Stimulated activated CD4-positive, alpha-beta T cell treated with anti-CD3 and anti-CD28 coated beads, Interleukin-15, amount 100 ng/mL, for 48 hours (primary cell): ENCODE measurements around the gene HSPA8.

Source experiments
- DNase-seq, 2 donors: peaks; one replicate each; pipeline ENCODE4 v3.0.0-alpha.2; 2020; ENCODE audit warnings: low read depth in 2 of 2

HSPA8 gene

DNA sequence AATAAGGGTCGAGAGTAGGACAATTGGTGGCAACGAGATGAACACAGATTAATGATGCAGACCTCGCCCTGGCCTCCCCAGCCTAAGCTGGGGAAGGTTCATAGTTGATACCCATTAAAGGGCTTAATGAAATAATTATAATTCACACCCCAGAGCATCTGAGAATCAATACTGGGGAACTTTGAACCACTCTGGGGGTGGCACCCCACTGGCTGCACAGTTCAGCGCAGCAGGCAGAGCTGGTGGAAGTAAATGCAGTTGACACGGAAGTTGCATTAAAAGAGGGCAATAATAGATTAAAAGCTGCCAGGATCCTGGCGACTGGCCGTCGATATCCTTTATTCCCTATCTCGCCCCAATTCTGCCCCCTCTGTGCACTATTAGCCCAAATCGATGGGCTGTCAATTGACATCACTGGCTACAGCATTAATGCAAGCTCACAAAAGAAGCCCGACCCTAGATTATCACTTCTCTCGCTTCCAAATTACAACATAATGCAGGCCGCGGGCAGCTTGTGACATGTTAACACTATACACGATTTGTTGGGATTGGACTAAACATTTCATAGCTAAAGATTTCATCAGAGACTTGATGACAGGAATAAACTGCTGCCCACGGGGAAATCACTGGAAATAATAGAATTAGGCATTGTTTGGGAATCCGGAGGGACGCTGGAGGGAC lies 14.5 kb downstream of the HSPA8 start:
- no peak for DNase-seq

- DNase-seq: no peak
These were observed 15.3 kb downstream of the HSPA8 start for GRCh38 chr11:123046473-123047259.

- DNase-seq: no peak
These were observed 16.8 kb downstream of the HSPA8 start for GRCh38 chr11:123045101-123045500.

- no peak for DNase-seq
These were observed 20.8 kb downstream of the HSPA8 start for GRCh38 chr11:123041185-123041584.

GRCh38 chr11:123040111-123040432 lies 21.9 kb downstream of the HSPA8 start:
- DNase-seq: no peak

- DNase-seq: no peak
These were observed 26.1 kb downstream of the HSPA8 start for GRCh38 chr11:123035831-123036230.

DNA sequence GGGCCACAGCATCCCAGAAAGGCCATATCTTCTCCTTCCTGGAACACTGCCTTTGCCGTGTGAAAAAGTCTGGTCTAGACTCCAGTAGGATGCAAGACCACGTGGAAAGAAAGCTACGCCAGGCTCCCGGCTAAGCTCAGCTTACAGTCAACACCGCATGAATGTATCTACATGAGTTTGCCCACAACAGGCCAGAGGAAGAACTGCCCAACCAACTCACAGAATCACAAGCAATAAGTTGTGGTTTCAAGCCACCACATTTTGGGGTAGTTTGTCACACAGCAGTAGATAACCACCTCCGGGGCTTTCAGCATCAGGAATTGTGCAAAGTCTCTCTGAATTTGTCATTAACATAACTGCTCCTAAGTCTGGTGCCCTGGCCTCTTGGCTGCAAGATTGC lies 27.3 kb downstream of the HSPA8 start:
- DNase-seq: no peak

GRCh38 chr11:123033895-123034294 lies 28.0 kb downstream of the HSPA8 start:
- DNase-seq: no peak

DNA sequence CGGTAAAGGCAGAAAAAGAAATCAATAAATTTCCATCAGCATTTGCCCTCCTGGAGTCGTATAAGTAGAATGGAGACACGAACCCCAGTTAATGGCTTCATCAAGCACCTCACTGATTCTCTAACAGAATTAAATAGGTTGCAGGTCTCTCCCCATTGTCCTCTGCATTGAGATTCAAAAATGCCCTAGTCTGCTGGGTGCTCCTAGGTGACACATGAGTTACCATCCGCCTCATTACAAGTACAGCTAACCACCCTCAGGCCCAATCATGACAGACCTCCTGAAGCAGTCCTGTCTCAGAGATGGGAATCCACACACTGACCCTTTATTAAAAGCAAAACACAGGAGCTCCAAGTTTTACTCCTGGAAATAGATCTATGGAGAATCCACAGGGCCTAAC lies 31.4 kb downstream of the HSPA8 start:
- no peak for DNase-seq

DNA sequence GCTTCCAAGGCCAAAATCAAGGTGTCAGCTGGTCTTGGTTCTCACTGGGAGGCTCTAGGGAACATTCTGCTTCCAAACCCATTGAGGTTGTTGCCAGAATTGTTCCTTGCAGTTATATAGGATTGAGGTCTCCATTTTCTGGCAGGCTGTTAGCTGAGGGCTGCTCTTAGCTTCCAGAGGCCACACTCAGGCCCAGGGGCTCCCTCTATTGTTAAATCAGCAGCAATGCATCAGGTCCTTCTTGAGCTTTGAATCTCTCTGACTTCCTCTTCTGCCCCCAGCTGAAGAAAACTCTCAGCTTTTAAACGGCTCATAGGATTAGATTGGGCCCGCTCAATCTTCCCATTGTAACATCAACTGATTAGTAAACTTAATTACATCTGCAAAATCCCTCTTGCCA lies 41.0 kb downstream of the HSPA8 start:
- peak in 1 of 2 donors; percentile 14 for DNase-seq

GRCh38 chr11:123018702-123019101 lies 43.2 kb downstream of the HSPA8 start:
- DNase-seq: no peak

DNA sequence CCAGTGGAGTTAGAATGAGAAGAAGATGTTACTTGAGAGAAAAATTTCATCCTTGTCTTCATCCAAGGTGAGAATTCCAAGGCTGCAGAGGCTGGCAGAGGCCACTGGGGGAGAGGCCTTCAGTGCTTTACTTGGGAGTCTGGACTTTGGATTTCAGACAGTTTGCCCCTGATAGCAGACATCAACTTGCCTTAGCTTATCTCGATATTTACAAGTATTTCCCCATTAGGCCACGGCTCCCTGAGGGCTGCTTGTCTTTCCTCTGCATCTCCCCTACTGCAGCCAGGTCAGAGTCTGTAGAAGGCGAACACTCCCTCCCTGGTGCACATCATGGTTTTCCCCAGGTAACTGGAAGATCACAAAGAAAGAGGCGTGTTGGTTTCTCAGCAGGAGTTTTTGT lies 50.4 kb downstream of the HSPA8 start:
- no peak for DNase-seq
